HepG2 (cell line): ENCODE results near the gene SGMS1. TPM values are rescaled to one million over a fixed set of nuclear protein-coding genes. Genes with fewer than 3 reads are reported as not detected.

Experiments used
- AGO2 ChIP-seq: fragments of 200-400 bp; formaldehyde crosslinking; optimal IDR thresholded peaks from 2 replicates; pipeline ENCODE3; 2017; ENCODE audit warnings: mild to moderate bottlenecking, low read depth, low read length, moderate library complexity
- JUN ChIP-seq: sonication (generic); formaldehyde crosslinking; IDR thresholded peaks from 2 replicates; pipeline ENCODE4 v1.4.0; 2020; ENCODE audit warnings: mild to moderate bottlenecking, missing genetic modification reagents
- PHB2 ChIP-seq: fragments of 450-650 bp; IDR thresholded peaks from 2 replicates; pipeline ENCODE4 v1.6.1; 2018; ENCODE audit not compliant: partially characterized antibody
- PRPF4 ChIP-seq: fragments of 200-400 bp; formaldehyde crosslinking; IDR thresholded peaks from 2 replicates; pipeline ENCODE4 v1.6.1; 2016; ENCODE audit warnings: low read length, low read depth; ENCODE audit not compliant: poor library complexity, severe bottlenecking
- ZNF33A ChIP-seq: sonication (generic); formaldehyde crosslinking; IDR thresholded peaks from 2 replicates; pipeline ENCODE4 v1.5.1; 2020; ENCODE audit warnings: missing genetic modification reagents, mild to moderate bottlenecking, moderate library complexity, borderline replicate concordance
- ZSCAN20 ChIP-seq: sonication (generic); formaldehyde crosslinking; IDR thresholded peaks from 2 replicates; pipeline ENCODE4 v1.4.0; 2020; ENCODE audit warnings: missing genetic modification reagents, mild to moderate bottlenecking, borderline replicate concordance
- polyA plus RNA-seq, 8 experiments: library from polyadenylated mRNA; depleted of rRNA in 3 of 8; stranded (reverse) in 7 of 8; unstranded in 1 of 8; fragments of >200 nt; fragmentation: Illumina TruSeq in 4 of 8; extraction: Trizol in 4 of 8; gene quantifications; 2 replicates each; pipeline versions ENCODE4 v1.2.1 to v1.2.3, GENCODE V29; 2011 to 2016; ENCODE audit warnings: low read depth in 4 of 8, missing spikeins in 1 of 8, mixed read lengths in 1 of 8; ENCODE audit not compliant: insufficient read depth in 1 of 8
- total RNA-seq, 5 experiments: library from RNA; depleted of rRNA; stranded (reverse); fragments of >200 nt; fragmentation: Illumina TruSeq; extraction: Trizol; gene quantifications; 2 replicates each; pipeline ENCODE4 v1.2.3, GENCODE V29; 2016; ENCODE audit warnings: low read depth in 1 of 5
- TF ChIP-seq, protein P1 (sequence below): sonication (generic); formaldehyde crosslinking; IDR thresholded peaks from 2 replicates; pipeline ENCODE4 v1.8.0; 2022; ENCODE audit warnings: mild to moderate bottlenecking, missing genetic modification reagents; ENCODE audit not compliant: insufficient replicate concordance
- TF ChIP-seq, protein P2 (sequence below), 2 experiments: sonication (generic) in 1 of 2; formaldehyde crosslinking in 1 of 2; IDR thresholded peaks; 2 replicates each; pipeline versions ENCODE4 v1.4.0 to v1.6.1; 2016 to 2020; ENCODE audit warnings: borderline replicate concordance in 1 of 2, low read depth in 1 of 2, mild to moderate bottlenecking in 1 of 2, missing genetic modification reagents in 1 of 2

The SGMS1 gene
- total and polyA plus RNA-seq, 2 of the 13 experiments (the other 11 are each of a cell fraction or from before 2014, with no cell fraction given) = 6.5 to 15.1 TPM

DNA sequence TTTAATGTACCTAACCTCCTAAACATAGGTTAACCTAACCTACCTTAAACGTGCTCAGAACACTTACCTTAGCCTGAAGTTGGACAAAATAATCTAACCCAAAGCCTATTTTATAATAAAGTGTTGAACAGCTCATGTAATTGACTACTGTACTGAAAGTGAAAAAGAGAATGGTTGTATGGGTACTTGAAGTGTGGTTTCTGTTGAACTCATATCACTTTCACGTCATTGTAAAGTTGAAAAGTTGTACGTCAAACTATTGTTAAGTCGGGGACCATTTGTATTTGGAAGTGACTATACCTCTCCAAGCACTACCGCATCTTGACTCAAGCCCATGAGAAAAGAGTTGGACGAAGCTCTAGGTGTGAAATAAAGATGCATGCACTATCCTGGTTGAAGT, 334.6 kb downstream of the SGMS1 start (continued):
- TF ChIP-seq ZNF33A (CRISPR knock-in tag) (no peak), ZSCAN20 (CRISPR knock-in tag) (no peak), AGO2 (no peak), JUN (no peak), PRPF4 (no peak), PHB2 (no peak)
- TF ChIP-seq, protein P1, sequence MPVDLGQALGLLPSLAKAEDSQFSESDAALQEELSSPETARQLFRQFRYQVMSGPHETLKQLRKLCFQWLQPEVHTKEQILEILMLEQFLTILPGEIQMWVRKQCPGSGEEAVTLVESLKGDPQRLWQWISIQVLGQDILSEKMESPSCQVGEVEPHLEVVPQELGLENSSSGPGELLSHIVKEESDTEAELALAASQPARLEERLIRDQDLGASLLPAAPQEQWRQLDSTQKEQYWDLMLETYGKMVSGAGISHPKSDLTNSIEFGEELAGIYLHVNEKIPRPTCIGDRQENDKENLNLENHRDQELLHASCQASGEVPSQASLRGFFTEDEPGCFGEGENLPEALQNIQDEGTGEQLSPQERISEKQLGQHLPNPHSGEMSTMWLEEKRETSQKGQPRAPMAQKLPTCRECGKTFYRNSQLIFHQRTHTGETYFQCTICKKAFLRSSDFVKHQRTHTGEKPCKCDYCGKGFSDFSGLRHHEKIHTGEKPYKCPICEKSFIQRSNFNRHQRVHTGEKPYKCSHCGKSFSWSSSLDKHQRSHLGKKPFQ (CRISPR knock-in tag) = no peak
- TF ChIP-seq, protein P2, sequence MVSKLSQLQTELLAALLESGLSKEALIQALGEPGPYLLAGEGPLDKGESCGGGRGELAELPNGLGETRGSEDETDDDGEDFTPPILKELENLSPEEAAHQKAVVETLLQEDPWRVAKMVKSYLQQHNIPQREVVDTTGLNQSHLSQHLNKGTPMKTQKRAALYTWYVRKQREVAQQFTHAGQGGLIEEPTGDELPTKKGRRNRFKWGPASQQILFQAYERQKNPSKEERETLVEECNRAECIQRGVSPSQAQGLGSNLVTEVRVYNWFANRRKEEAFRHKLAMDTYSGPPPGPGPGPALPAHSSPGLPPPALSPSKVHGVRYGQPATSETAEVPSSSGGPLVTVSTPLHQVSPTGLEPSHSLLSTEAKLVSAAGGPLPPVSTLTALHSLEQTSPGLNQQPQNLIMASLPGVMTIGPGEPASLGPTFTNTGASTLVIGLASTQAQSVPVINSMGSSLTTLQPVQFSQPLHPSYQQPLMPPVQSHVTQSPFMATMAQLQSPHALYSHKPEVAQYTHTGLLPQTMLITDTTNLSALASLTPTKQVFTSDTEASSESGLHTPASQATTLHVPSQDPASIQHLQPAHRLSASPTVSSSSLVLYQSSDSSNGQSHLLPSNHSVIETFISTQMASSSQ (IDR thresholded peaks at IDR 0.05; ENCODE audit: low read depth) = no peak
- TF ChIP-seq, protein P2 (CRISPR knock-in tag; IDR thresholded peaks at IDR 0.05; ENCODE audit: borderline replicate concordance) = no peak
